GM13977 (cell line): ENCODE data around the gene SYNGR1.

Experiments used
- DNase-seq: peaks from one replicate; pipeline ENCODE4 v3.0.0; 2012; ENCODE audit warnings: low spot score
- CTCF ChIP-seq: IDR thresholded peaks from 2 replicates; pipeline ENCODE4 v1.5.1; 2012; ENCODE audit warnings: mild to moderate bottlenecking, control low read depth; ENCODE audit not compliant: insufficient read depth; ENCODE audit errors: extremely low read depth, missing control alignments
- in situ Hi-C: fragments of 300-500 bp; cut with MboI; formaldehyde crosslinking; loops from one replicate; pipeline ENCODE4 v1.12.0; 2022; ENCODE audit warnings: low sequenced_read_pairs, low pct_unique_long_range_greater_than_20kb, mixed read lengths, inconsistent platforms; ENCODE audit not compliant: unreplicated experiment

The SYNGR1 gene

DNA sequence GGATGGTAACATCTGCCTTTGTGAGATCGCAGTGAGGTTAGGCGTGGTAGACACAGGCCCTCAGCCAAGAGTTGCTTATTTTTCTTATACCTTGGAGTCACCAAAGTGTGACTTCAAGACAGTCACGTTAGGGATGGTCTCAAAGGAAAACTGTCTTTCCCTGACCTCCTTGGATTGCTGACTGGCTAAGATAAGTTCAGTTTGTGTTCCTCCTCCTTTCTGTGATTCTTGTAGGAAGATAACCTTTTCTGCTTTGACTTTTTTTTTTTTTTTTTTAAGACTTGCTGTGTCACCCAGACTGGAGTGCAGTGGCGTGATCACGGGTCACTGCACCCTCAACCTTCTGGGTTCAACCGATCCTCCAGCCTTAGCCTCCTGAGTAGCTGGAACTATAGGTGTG lies 72.9 kb downstream of the SYNGR1 start:
- no peak for TF ChIP-seq CTCF
- no peak for DNase-seq
- in situ Hi-C loops: no loop called here

GRCh38 chr22:39423976-39424375 lies 74.2 kb downstream of the SYNGR1 start:
- no peak for TF ChIP-seq CTCF
- no peak for DNase-seq
- in situ Hi-C loops: no loop called here

DNA sequence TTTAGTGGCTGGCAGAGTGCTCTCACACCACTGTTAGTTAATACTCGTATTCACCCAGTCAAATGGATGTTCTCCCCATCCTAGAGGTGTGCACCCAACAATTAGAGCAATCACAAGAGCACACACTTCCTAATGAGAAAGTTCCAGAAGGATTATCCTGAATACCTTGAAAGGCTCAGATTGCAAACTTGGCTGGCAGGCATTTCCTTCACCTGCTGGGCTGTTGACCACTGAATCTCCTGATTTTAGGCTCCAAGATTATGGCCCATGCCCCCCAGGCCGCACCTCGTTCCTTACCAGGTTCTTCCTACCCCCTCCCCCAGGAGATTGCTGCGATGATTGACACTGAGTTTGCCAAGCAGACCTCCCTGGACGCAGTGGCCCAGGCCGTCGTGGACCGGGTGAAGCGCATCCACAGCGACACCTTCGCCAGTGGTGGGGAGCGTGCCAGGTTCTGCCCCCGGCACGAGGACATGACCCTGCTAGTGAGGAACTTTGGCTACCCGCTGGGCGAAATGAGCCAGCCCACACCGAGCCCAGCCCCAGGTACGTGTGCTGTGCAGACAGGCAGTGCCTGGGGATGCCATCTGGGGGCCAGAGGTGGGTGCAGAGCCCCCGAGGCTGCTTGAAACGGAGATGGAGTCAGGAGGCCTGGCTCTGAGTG lies 76.7 kb downstream of the SYNGR1 start:
- in situ Hi-C loops: no loop called here
- no peak for TF ChIP-seq CTCF
- no peak for DNase-seq

- in situ Hi-C loops: no loop called here
- no peak for TF ChIP-seq CTCF
- DNase-seq: no peak
Measured at GRCh38 chr22:39427751-39428596, 78.2 kb downstream of the SYNGR1 start.

DNA sequence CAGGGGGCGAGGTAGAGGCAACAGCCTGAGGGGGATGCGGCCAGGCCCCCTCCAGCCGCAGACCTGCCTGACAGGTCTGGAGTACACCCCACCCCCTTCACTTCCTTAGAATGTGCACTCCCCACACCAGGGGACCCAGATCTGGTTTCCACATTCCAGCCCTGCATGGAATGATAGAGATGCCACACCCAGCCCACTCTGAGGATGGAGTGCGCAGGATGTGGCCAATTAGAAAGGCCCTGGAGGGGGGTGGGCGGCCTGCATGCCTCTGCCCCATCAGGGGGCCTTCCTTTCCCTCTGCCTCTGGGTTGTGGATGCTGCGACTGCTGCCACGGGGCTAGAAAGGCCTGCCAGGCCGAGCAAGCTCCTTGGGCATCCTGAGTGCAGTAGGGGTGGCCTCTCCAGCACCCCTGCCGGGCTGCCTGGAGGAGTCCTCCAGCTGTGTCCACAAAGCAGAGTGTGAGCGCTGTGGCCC lies 78.8 kb downstream of the SYNGR1 start:
- DNase-seq: no peak
- in situ Hi-C loops: no loop called here
- TF ChIP-seq CTCF: no peak

DNA sequence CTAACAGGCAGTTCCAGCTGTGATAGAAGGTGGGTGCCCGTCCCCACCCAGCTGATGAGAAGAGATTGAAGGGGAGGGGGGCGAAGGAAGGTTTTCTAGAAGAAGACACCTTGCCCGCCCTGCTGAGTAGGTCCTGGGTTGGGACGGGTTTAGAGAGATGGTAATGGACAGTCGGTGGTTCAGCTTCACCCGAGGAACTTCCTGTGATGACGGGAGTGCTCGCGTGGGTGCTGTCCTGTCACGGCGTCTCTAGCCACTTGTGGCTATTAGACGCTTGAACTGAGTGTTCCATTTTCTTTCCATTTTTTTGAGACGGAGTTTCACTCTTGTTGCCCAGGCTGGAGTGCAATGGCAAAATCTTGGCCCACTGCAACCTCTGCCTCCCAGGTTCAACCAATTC lies 79.4 kb downstream of the SYNGR1 start:
- DNase-seq: no peak
- in situ Hi-C loops: no loop called here
- no peak for TF ChIP-seq CTCF
